HG03103 (cell line): ENCODE measurements around the gene HADH.
"Not testable (repeated sequence)": the region's sequence is repeated elsewhere in the genome, so short reads cannot be mapped to it uniquely, and the experiment has no call there.

Experiments used
- ATAC-seq: cut with Tn5 transposase; IDR thresholded peaks from one replicate; pipeline ENCODE4 v1.9.1; 2021; ENCODE audit warnings: low read depth; ENCODE audit not compliant: unreplicated experiment

HADH gene

DNA sequence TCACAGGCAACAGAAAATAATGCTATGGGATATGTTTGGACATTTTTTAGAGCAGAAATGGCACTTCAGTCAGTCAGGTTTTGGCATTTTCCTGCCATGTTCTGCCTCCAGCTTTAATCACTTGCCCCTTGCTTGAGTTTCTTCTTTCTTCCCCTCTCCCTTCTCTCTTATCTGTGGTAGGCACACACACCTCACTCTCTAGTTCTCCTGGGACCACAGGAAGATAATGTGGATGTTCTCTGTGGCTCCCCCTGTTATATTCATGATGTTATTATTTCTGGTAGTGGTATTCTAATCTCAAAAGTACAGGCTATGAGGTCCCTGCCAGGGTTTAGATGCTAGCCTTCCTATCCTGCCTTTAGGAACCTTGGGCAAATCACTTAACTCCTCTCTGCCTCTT lies 5.2 kb downstream of the HADH start:
- ATAC-seq = no peak

DNA sequence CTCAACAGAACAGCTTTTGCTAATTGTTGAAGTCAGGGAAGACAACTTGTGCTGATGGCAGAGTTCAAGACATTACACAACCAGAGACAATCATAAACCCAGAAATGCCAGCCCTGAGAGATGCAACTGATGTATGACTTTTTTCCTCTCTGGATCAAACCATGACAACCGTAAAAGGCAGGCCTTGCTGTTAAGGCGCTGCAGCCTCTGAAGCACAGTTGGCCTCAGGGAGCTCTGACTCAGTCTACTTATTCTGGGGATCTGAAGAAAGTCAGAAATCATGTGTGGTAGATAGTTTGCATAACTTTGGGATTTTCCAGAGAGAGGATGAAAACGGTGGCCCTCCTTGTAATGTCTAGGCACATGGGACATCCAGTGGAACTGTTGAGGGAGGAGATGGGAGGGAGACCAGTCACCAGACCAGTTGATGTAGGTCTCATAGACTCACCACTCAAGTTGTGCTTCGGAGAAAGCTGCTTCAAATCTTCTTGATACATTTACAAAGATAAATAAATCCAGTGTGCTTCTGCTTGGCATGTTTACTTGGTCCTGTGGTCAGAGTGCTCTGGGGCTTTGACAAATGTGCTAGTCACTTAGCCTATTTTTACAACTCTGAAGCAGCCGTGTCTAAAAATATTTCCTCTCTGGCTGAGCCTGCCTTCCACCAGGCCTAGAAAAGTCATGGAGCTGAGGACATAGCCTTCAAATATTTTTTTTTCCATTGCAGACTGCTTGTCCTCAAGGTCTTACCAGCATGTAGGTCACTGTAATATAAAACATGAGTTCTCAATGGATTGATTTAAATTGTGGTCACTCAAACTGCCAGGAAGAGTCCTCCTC lies 7.5 kb downstream of the HADH start:
- ATAC-seq = no peak

DNA sequence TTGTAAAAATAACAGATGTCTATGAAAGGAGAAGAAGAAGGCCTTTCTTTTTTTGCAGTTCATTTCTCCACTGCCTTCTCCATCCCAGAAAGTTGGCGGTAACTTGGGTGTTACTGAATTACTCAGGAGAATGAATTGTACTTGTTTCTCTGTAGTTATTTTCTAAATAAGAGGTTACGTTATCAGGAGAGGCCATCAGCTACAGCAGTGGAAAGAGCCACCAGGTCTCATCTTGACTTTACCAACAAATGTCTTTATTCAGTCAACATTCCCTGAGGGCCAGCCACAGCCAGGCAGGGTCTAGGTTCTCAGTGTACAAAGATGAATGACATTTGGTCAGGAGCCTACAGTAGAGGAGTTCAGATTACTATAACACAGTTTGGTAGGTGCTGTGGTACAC lies 8.1 kb downstream of the HADH start:
- ATAC-seq = no peak

DNA sequence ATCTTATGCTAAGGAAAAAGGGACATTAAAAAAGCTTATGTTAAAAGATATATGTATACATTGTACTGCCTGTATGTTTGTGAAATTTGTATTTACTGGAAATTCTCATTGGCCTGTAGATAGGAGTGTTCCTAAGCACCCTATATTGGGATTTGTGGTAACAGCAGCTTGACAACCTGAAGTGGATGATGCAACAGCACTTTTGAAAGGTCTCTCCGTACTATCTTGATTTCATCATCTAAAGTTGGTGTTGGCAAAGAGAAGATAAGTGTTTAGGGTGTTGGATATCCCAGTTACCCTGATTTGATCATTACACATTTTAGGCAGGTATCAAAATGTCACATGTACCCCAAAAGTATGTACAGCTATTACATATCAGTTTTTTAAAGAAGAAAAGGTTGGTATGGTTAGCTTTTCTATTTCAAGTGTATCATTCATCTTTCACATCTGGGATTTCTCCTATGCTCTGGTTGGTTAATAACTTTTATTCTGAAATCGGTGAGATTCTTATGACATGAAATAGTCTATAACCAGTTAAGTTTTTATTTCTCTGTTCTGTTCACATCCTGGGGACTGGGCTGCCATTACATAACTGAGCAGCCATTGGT lies 10.3 kb downstream of the HADH start:
- ATAC-seq = no peak

DNA sequence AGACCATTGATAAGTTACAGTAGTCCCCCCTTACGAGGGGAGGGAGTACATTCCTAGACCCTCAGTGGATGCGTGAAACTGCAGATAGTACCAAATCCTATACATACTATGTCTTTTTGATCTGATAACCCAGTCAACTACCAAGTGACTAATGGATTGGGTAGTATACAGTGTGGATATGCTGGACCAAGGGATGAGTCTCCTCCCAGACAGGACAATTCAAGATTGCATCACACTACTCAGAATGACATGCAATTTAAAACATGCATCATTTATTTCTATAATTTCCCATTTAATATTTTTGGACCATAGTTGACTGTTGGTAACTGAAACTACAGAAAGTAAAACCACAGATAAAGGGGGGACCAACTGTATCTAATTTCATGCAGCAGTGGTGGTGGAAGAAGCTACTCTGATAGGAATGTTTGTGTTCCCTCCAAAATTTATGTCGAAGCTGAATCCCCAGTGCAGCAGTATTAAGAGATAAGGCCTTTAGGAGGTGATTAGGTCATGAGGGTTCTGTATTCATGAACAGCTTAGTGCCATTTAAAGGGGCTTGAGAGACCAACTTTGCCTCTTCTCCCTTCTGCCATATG lies 11.9 kb downstream of the HADH start:
- ATAC-seq = no peak

DNA sequence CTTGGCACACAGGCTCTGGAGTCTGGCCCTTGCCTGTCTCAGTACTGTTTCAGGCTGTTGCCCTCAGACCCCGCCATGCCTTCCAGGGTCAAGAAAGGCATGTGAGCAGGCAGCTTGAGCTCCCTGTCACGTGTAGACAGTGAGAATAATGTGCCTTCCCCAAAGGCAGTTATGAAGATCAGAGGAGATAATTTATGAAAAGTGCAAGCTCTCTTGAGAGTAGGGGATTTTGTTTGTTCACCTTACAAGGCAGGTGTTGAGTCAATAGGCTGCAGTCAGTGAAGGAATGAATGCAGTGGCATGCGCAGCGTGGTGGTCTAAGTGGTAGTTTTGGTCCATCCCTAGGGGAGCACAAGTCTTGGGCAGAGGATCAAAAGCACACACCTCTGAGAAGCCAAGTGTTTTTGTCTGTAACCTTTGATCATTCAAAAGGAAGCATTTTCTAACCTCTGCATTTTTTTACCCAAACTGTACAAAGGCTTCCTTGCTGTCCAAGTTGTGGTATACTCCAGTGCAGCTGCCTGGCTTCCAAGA lies 14.4 kb downstream of the HADH start:
- ATAC-seq = no peak

DNA sequence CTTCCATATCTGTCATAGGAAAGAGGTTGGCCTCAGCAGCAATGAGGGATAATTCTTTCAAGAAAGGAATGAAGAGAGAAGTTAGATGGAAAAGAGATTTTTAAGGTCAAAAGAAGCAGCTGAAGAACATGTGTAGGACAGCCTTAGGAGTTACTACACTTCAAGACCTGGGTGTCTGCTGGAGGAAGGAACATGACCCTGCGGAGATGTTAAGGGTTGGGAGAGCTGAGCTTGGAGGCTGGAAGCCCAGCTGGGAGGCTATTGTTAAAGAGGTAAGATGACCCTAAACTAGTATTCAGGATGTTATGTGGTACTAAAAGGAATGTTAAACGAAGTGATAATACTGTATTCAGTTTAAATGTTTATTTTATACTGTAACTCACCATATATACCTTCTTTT lies 15.0 kb downstream of the HADH start:
- ATAC-seq = no peak

DNA sequence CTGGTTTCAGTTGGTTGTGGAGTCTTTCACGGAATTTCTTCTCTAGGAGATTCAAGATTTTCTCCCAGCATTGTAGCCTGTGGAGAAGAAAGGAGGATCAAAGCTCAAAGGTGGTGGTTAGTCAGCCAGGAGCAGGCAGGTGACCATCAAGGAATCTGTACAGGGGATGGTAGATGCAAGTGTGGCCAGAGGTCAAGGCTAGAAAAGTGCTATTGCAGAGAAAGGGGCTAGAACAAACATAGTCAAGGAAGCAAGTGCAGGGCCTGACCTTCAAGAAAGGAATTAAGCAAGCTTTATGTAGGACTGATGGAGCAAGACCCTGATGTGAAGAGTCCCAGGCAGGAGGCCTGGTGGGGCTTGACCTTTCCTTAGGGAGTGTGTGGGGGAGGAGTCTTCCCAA lies 16.1 kb downstream of the HADH start:
- ATAC-seq = no peak

DNA sequence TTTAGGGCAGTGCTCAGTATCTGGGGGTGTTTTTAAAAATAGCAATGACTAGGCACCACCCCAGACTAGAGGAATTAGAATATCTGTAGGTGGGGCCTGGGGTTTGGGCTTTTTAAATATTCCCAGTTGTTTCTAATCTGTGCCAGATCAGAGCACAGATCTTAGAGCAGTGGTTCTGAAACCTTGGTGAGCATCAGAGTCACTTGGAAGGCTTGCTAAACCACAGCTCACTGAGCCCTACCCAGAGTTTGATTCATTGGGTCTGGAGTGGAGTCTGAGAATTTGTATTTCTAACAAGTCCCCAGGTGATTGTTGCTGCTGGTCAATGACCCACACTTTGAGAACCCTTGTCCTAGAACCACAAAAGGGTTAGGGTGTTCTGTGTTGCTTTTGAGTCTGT lies 16.7 kb downstream of the HADH start:
- ATAC-seq = no peak

DNA sequence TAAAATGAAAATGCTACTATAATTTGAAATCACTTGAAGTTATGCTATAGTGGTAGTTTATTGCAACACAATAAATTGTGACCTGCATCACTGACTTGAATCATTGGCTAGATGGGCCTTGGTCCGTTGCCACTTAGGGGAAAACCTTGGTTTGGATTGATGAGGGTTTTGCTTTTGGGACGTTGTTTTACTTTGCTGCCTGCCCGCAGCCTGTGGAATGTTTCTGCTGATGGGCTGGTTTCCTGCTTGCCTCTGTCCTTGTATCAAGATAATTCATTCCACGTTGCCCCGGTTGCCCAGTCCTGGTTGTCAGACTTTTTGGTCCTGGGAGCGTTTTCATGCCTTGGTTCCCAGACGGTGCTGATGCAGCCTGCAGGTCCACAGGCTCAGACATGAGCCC lies 18.3 kb downstream of the HADH start:
- ATAC-seq = no peak

DNA sequence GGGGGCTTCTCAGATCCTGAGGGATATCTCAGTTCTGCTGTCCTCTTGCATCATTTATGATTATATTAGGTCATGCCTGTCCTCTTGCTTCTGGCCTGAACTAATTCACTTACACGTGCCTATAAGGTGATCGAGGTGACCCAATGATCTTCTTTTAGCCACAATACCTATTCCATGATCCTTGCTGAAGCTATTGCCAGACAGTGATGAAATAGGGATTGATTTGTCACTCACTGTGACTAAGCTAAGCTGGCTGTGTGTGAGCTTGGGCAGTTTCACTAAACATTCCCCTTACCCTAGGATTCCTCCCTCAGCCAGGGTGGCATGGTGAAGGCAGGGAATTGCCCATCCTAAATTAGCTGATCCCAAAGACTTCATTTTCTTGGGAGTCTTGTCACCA lies 19.0 kb downstream of the HADH start:
- ATAC-seq = no peak

DNA sequence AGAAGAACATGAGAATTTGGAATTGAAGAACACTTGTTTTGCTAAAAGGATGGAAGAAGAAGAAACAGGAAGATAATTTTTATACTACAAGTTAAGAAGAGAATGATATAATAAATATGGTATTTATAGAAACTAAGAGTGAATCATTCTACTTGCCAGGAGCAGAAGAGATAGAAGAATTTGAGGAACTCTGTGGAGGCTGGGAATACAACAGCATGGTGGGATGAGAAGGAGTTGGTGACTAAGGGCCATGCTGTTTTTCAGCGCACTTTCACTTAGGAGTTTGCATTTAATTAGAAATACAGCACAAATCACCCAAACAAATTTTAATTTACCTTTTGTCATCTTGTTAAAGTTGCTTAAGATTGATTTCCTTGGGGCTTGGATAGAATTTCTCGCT lies 20.5 kb downstream of the HADH start:
- no peak for ATAC-seq

DNA sequence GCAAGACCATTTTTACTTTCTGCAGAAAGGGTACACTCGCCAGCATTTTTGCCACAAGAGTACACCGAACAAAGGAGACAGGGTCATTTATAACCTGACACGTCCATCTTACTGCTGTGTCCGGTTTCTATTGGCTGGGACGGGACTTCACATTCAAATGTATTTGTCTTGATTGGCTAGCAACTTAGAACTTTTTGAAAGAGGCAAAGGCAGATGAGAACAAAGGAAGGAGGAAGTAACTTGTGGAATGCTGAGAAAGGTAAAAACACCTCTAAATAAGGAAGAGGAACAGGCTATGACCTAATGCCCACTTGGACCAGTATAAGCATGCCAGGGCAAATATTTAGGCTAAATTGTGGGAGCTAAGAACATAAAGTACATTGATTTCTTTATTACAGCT lies 22.7 kb downstream of the HADH start:
- not testable (repeated sequence) for ATAC-seq

DNA sequence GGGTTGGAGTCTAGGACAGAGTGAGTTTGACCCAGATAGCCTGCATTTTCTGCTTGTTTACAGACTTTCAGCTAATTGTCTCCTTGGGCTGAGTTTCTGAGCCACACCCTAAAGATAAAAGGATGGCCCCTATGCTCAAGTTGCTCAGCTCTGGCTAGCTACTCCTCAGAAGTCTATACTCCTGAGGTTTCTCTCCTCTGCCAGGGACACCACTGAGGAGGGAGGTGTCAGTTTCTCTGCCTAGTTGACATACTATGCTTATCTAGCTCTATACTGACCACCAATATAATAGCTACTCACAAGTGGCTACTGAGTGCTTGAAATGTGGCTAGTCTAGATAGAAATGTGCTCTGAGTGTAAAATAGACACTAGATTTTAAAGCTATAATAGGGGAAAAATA lies 23.6 kb downstream of the HADH start:
- no peak for ATAC-seq

DNA sequence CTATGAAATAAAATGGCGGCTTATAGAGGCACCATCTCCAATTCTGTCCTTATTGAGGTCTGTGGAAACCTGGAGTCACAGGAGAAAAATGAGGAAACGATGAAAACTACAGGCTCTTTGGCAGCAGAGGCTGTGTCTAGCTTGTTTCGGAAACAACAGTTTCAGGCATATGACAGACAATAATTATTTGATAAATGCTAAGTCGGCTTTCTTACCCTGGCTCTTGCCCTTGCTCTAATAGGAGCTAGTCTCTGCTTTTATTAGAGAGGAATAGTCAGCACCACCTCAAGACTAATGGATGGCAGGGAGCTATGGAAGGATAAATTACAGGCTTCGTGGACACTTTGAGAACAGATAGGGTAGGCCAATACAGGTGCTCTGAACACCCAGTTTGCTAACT lies 24.3 kb downstream of the HADH start:
- ATAC-seq = no peak

DNA sequence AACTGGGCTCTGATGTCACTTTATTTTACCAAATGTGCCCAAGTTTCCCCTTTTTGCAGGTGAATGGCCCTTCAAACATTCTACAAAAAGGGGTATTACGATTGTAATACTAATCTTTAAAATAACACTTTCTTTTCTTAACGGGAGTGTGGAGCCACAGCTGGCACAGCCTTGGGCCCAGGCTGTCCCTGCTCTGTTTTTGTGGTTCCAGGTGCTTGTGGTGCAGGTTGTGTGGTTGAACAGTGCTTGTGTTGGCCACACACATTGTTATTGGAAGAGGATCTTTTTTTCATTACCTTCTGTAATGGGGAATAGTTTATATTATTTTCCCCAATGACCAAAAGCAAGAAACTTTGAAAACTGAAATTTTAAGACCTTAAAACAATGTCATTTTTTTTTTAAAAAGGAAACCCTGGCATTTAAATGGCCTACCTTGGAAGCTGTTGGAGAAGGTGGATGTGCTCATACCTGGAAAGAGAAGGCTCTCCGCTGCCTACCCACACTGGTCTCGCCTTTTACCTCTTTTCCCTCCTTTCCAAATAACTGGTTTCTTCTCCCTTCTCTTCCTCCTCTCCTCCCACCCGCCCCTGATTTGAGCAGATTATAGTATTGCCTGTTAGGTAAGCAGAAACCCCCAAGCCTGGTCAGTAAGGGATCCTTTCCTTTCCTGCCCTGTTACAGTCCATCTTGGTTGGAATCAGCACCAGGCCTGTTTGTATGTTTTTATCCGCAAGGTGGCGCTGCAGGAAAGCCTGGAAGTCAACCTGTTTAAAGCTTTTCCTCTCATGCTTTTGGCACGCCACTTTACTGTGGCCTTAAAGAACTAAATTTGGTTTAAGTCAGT lies 28.6 kb downstream of the HADH start:
- peak; percentile 66 for ATAC-seq

DNA sequence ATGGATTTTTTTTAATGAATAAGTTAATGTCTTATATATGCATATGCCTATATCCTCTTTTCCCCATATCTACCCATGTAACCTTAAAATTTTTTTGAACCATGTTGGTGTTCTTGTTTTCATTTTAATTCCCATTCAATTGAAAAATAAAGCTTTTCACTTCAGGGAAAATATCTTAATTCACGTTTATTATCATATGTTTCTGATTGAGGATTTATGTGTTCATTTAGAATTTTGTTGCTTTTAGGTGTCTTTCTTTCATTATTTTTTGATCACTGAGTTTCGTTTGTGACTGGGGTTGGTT lies 29.1 kb downstream of the HADH start:
- ATAC-seq = no peak

DNA sequence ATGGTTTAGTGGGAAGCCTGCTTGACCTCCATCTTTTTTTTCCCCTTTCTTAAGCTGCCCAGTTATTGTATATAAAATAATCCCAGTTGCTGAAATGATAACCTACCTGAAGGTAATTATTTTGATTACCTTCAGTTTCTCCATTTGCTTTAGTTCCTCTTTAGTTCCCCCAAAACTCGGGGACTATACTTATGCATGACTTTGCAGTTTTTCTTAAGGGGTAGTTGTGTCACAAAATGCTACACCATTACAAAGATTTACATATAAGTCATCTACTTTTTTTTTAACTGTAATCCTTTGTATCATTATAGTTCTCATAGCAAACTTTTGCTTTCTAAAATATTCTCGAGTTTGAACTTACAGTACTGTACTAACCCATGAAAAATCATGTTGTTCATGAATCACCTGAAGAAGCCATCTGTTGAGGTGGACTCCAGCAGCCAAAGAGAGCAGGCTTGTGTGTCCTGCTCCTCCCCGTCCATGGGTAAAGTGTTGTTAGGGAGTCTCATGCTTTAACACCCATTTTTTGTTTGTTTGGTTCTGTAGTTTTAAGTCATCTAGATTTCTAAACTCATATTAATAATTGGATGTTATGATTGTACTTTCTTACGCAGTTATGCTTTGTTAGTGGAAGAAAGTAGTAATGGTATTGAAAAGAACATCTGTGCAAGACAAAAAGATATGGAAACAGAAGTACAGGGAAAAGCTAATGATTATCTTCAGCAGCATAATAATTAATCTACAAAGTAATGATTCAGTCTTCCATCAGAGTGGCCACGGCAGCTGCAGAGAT lies 34.6 kb downstream of the HADH start:
- ATAC-seq = no peak

DNA sequence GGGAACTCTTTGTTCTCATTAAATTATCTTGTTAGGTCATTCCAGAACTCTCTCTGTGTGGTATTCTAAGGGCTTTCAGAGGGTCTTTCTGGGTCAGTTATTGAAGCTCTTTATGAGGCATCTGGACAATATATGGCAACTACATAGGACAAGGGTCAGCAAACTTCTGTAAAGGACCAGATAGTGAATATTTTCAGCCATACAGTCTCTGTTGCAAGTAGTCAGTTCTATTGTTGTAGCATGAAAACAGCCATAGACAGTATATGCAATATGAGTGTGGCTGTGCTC lies 35.1 kb downstream of the HADH start:
- ATAC-seq = no peak

DNA sequence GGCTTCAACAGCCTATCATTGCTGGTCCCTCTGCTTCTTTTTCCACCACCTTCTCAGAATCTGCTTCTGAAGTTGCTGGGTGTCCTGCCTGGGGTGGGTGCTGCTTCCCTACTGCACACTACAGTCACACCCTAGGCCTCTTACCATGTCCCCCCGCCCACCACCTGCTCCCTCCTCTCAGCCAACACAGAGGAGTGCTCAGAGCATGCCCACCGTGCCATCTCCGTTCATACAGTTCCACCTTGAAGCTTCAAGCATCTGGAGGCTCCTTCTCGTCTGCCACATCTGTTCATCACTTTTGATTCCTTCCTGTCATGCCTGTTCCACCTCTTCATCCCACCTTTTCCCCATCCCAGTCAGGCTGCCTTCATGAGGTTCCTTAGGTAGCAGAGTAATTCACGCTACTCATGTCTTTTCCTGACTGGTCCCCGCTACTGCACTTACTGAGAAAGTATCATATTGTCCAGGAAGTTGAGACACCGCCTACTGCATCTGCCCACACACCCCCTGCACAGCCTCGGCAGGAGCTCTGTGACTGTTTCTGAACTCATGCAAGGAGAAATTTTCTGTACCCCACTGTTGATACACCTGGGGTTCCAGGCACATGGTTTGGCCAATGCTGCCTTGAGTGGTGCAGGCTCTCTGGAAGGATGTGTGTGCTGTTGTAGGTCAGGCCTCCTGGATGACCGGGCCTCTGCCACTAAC lies 39.5 kb downstream of the HADH start:
- ATAC-seq = no peak
